B cell (primary cell): ENCODE data around the gene TMEM151A. TPM values are rescaled to one million over a fixed set of nuclear protein-coding genes. Genes with fewer than 3 reads are reported as not detected.

Source experiments
- ATAC-seq: fragments of 200-7000 bp; cut with Tn5 transposase; one replicate; pipeline ENCODE4 v1.10.0; 2021; ENCODE audit warnings: low read depth, mild to moderate bottlenecking, moderate number of reproducible peaks, moderate library complexity
- CTCF ChIA-PET: fragments of 350-600 bp; sonication (Branson Sonifier 250); formaldehyde crosslinking; loops from one replicate; lab custom pipeline; 2021; ENCODE audit warnings: antibody characterized with exemption, inconsistent platforms; lab: Charles Lee
- POLR2A ChIA-PET: fragments of 350-600 bp; sonication (Branson Sonifier 250); formaldehyde crosslinking; loops from one replicate; lab custom pipeline; 2021; ENCODE audit warnings: antibody characterized with exemption; lab: Charles Lee
- DNase-seq: peaks from one replicate; pipeline ENCODE4 v3.0.0; 2013
- H2AFZ ChIP-seq: 2 replicates; pipeline ENCODE4 v1.6.1; 2012; ENCODE audit warnings: mild to moderate bottlenecking, low read depth, low read length; ENCODE audit not compliant: insufficient read depth, poor library complexity, severe bottlenecking
- H3K27ac ChIP-seq, 2 donors: 1 replicate in 1 of 2; 2 replicates in 1 of 2; pipeline ENCODE4 v1.5.1; 2012 to 2013; ENCODE audit warnings: low read length in 2 of 2, mild to moderate bottlenecking in 2 of 2, moderate library complexity in 1 of 2
- H3K27me3 ChIP-seq, 4 experiments: fragments of 200-600 bp in 1 of 4; sonication (generic) in 1 of 4; replicated peaks in 1 of 4; 1 replicate in 2 of 4; 2 replicates in 2 of 4; pipeline versions ENCODE4 v1.6.1 to v1.7.0; 2013 to 2016; ENCODE audit warnings: low read length in 3 of 4, mild to moderate bottlenecking in 2 of 4, mixed read lengths in 1 of 4, moderate library complexity in 1 of 4; ENCODE audit not compliant: insufficient read depth in 4 of 4, control insufficient read depth in 3 of 4; ENCODE audit errors: control extremely low read depth in 1 of 4
- H3K36me3 ChIP-seq, 2 experiments: replicated peaks in 1 of 2; 1 replicate in 1 of 2; 2 replicates in 1 of 2; pipeline versions ENCODE4 v1.6.1 to v1.7.1; 2013; ENCODE audit warnings: low read length in 1 of 2; ENCODE audit not compliant: insufficient read depth in 2 of 2, control insufficient read depth in 1 of 2; ENCODE audit errors: control extremely low read depth in 1 of 2, extremely low read depth in 1 of 2
- H3K4me1 ChIP-seq, 2 donors: fragments of 200-600 bp in 1 of 2; sonication (generic) in 1 of 2; 1 replicate in 1 of 2; 2 replicates in 1 of 2; pipeline versions ENCODE4 v1.5.1 to v1.6.1; 2013 to 2017; ENCODE audit warnings: low read length in 2 of 2; ENCODE audit not compliant: control insufficient read depth in 2 of 2, insufficient read depth in 2 of 2
- H3K4me2 ChIP-seq: replicated peaks from 2 replicates; pipeline ENCODE3; 2012; ENCODE audit warnings: mild to moderate bottlenecking, low read depth, low read length; ENCODE audit not compliant: poor library complexity, severe bottlenecking
- H3K4me3 ChIP-seq, 5 experiments: fragments of 200-600 bp in 1 of 5; sonication (generic) in 1 of 5; 1 replicate in 3 of 5; 2 replicates in 2 of 5; pipeline versions ENCODE4 v1.5.1 to v1.7.0; 2011 to 2016; ENCODE audit warnings: low read length in 4 of 5, mild to moderate bottlenecking in 4 of 5, low read depth in 2 of 5, control low read depth in 1 of 5, moderate library complexity in 1 of 5; ENCODE audit not compliant: insufficient read depth in 1 of 5; ENCODE audit errors: control extremely low read depth in 1 of 5, extremely low read depth in 1 of 5
- H3K79me2 ChIP-seq: fragments of 200-600 bp; sonication (generic); one replicate; pipeline ENCODE4 v1.6.0; 2016; ENCODE audit warnings: low read length; ENCODE audit not compliant: control insufficient read depth, insufficient read depth
- H3K9ac ChIP-seq: fragments of 200-600 bp; sonication (generic); 2 replicates; pipeline ENCODE4 v1.6.1; 2017; ENCODE audit warnings: mild to moderate bottlenecking, low read length, moderate library complexity
- H3K9me3 ChIP-seq, 3 donors: one replicate each; pipeline versions ENCODE4 v1.6.1 to v1.7.1; 2013; ENCODE audit warnings: low read length in 2 of 3; ENCODE audit not compliant: control insufficient read depth in 2 of 3, insufficient read depth in 1 of 3; ENCODE audit errors: control extremely low read depth in 1 of 3
- H4K20me1 ChIP-seq: 2 replicates; pipeline ENCODE4 v1.6.0; 2012; ENCODE audit warnings: mild to moderate bottlenecking, low read length; ENCODE audit not compliant: insufficient read depth, control insufficient read depth, poor library complexity, severe bottlenecking
- H3K27ac Mint-ChIP-seq: one replicate; pipeline ENCODE4 v1.8.0; 2021; ENCODE audit warnings: mixed read lengths
- H3K27me3 Mint-ChIP-seq: one replicate; pipeline ENCODE4 v1.8.0; 2021; ENCODE audit warnings: mixed read lengths
- H3K4me1 Mint-ChIP-seq: one replicate; pipeline ENCODE4 v1.8.0; 2021; ENCODE audit warnings: mixed read lengths
- H3K4me3 Mint-ChIP-seq: one replicate; pipeline ENCODE4 v1.8.0; 2021; ENCODE audit warnings: mixed read lengths
- H3K9me3 Mint-ChIP-seq: one replicate; pipeline ENCODE4 v1.8.0; 2022; ENCODE audit warnings: mixed read lengths; ENCODE audit not compliant: insufficient read depth
- CTCF ChIP-seq: fragments of 200-600 bp; IDR thresholded peaks from one replicate; pipeline ENCODE4 v1.8.0; 2022; ENCODE audit warnings: antibody characterized with exemption, mild to moderate bottlenecking
- EZH2 ChIP-seq: IDR thresholded peaks from 2 replicates; pipeline ENCODE4 v1.6.1; 2012; ENCODE audit warnings: borderline replicate concordance, low read depth, mild to moderate bottlenecking, moderate library complexity, low read length; ENCODE audit not compliant: insufficient read depth, poor library complexity, severe bottlenecking
- WGBS: methylation state at CpG from one replicate; pipeline ENCODE4 v1.1.5; 2013; ENCODE audit warnings: missing lambda C conversion rate; ENCODE audit not compliant: insufficient coverage; 5-methylcytosine and 5-hydroxymethylcytosine counted together
- intact Hi-C: fragments of 100-400 bp; cut with micrococcal nuclease; formaldehyde crosslinking; loops from one replicate; pipeline ENCODE4 v1.10.0; 2022
- polyA plus RNA-seq: library from polyadenylated mRNA; depleted of rRNA; stranded (reverse); fragments of >200 nt; gene quantifications from 2 replicates; pipeline ENCODE4 v1.2.3, GENCODE V29; 2012
- total RNA-seq, 2 donors: library from RNA; stranded (reverse); fragments of 120-200 nt in 1 of 2; gene quantifications; 1 replicate in 1 of 2; 2 replicates in 1 of 2; pipeline versions ENCODE4 v1.2.3 to v1.2.4, GENCODE V29; 2013 to 2022

TMEM151A gene
- total and polyA plus RNA-seq, 2 donors (not counting 1 experiment from before 2014, with no cell fraction given) = 0.17 to 1.1 TPM

- whole genome bisulfite sequencing = 93% methylated on average over 10 of the region's 14 CpGs
- Mint-ChIP-seq H3K9me3 (no peaks in the 10 kb centered on the region), H3K4me1 (peaks cover 42% of the 10 kb centered on the region), H3K27ac (peak overlapping the region; percentile 95), H3K4me3 (no peak overlapping the region), H3K27me3 (peaks cover 3% of the 10 kb centered on the region)
- no peak overlapping the region for H2AFZ ChIP-seq
- ChIA-PET POLR2A (interaction anchor here (1.4 to 1.5 kb wide), 2 partner anchors 16 to 25 kb away, joined by 3 to 5 read pairs; partner anchors contain the start of gene RAB1B), CTCF (interaction anchor here (0.5 to 3.2 kb wide), 9 partner anchors 8 to 111 kb away, joined by 3 to 31 read pairs (median 4); partner anchors contain the start of genes SLC29A2 and TMEM151A)
- no peaks in the 10 kb centered on the region for H3K9me3 ChIP-seq
- H3K4me1 ChIP-seq = peaks cover 29 to 43% of the 10 kb centered on the region in 2 donors
- peaks cover 0 to 13% of the 10 kb centered on the region in 2 experiments for H3K36me3 ChIP-seq
- ATAC-seq = no peak
- H3K79me2 ChIP-seq = peaks cover 39% of the 10 kb centered on the region
- H3K9ac ChIP-seq = no peak overlapping the region
- no peak for TF ChIP-seq EZH2
- no peak for TF ChIP-seq CTCF
- H3K27ac ChIP-seq = peak overlapping the region; percentile 59 to 80
- no peak overlapping the region for H3K4me3 ChIP-seq
- no peak overlapping the region for H3K4me2 ChIP-seq
- H4K20me1 ChIP-seq = peaks cover 40% of the 10 kb centered on the region
- H3K27me3 ChIP-seq = peaks cover 0 to 16% (median 3%) of the 10 kb centered on the region in 4 experiments
- DNase-seq = peak; percentile 36
- intact Hi-C loops = no loop called here
Observed at GRCh38 chr11:66283461-66284105, 8.1 kb upstream of the TMEM151A start.
